PC-9 (cell line): Measurements from ENCODE around the gene IDH3B.

Source experiments
- EZH2 ChIP-seq: fragments of 200-600 bp; sonication (generic); IDR thresholded peaks from 2 replicates; pipeline ENCODE4 v1.8.0; 2017; ENCODE audit warnings: antibody characterized with exemption, low read depth
- TF ChIP-seq, protein P1 (sequence below): fragments of 200-600 bp; sonication (generic); conservative IDR thresholded peaks from 2 replicates; pipeline ENCODE4 v1.6.1; 2017; ENCODE audit warnings: mixed run types, antibody characterized with exemption, mild to moderate bottlenecking, moderate library complexity

DNA sequence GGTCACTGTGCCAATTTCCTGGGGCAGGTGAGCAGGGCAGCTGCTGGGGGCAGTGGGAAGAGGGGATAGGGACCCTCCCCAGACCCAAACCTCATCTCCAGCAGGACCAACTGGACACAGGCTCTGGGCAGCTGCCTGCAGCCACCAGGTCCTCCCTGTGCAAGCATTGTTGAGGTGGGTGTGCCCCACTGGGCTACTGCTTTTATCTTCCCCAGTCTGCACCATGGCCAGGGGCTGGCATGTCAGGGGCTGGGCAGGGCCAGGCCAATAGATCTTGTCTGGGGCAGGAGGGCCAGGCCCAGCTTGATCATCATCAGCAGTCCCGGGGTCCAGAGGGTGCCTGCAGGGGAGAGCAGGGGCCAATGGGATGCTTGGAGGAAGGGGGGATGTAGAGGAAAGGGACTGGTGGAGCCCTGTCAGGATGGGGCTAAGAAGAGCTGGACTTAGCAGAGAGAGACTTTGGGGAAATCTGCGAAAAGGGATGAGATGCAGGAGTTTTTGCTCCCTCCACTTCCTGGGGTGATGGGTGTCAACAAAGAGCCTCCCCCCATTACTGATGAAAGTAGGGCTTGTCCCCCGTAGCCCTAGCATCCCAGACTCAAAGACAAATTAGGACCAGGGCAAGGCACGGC is 34.3 kb upstream of the IDH3B start:
- TF ChIP-seq, protein P1, sequence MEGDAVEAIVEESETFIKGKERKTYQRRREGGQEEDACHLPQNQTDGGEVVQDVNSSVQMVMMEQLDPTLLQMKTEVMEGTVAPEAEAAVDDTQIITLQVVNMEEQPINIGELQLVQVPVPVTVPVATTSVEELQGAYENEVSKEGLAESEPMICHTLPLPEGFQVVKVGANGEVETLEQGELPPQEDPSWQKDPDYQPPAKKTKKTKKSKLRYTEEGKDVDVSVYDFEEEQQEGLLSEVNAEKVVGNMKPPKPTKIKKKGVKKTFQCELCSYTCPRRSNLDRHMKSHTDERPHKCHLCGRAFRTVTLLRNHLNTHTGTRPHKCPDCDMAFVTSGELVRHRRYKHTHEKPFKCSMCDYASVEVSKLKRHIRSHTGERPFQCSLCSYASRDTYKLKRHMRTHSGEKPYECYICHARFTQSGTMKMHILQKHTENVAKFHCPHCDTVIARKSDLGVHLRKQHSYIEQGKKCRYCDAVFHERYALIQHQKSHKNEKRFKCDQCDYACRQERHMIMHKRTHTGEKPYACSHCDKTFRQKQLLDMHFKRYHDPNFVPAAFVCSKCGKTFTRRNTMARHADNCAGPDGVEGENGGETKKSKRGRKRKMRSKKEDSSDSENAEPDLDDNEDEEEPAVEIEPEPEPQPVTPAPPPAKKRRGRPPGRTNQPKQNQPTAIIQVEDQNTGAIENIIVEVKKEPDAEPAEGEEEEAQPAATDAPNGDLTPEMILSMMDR: no peak
- no peak for TF ChIP-seq EZH2
